CD4-positive, alpha-beta T cell treated with Interleukin-4 for 4 hours (primary cell): ENCODE data around the gene COBLL1.

Source experiments
- DNase-seq: peaks from one replicate; pipeline ENCODE4 v3.0.0-alpha.2; 2020

Gene COBLL1

DNA sequence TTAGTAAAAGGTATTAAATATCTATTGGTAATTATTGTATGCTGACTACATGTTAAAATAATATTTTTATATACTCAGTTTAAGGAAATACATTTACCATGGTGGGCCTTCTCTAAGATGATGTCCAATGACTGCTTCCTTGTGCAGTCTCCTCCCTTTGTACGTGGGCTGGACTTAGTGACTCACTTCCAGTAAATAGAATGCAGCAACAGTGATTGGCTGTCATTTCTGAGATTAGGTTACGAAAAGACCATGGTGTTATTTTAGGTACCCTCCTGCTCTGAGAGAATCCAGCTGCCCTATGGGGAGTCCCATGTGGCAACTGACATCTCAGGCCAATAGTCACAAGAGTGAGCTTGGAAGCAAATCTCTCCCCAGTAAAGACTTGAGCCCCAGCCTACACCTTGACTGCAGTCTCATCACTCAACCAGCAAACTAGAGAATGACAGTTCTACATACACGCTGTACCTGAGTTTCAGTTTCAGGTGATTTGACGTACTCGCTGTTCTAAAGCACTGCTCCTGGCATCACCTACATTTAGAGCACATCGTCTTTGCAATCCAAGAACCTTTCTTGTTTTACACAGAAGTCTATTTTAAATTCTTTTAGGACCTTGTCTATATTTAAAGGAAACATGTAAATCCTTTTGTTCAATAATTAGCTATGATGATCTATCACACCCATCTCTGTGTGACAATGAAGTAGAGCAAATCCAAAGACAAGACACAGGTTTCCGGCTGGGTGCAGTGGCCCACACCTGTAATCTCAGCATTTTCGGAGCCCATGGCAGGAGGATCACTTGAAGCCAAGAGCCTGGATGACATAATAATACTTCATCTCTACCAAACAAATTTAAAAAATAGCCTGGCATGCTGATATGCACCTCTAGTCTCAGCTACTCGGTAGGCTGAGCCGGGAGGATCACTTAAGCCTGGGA, 87.2 kb downstream of the COBLL1 start:
- no peak for DNase-seq

DNA sequence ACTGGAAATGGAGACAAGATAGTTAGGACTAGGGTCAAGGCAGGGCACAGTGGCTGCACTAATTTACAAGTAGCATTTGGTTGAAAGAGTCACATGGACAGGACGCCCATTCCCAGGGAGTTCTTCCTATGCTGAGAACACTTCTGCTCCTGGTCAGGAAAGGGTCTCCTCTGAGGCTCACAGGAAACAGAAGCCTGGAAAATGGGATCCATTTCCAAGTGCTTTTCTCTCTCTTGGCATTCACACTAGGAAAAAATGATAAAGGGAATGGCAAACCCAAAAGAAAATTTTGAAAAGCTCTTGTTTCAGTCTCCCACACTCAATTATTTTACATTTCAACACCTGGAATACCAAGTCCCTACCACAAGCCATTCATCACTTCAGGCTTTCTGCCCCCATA, 88.7 kb downstream of the COBLL1 start:
- no peak for DNase-seq

DNA sequence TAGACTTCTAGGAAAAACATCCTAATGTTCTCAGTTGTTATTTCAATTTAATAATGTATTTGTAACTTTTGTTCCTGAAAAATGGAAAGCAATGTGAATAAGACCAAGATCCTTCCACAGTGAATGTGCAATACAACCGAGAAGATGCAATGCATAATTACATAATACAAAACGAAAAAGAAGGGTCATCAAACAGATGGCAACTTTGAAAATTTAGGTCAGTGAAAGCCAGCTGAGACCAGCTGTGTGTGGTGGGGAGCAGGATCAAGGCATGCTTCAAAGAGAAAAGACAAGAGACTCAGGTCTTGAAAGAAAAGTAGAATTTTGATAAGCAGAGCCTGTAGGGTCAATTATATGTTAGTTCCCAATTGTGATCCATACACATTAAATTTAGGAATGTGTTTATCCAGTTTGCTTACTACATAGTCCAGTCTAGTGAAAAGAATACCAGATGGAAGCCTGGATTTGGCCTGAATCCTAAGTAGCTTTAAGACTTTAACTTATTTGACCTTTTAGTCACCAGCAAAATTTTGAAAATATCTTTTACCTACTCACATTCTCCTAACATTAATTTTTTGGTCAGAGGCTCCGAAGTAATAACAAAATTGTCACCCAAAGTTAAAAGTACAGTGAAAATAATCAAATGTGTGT, 93.7 kb downstream of the COBLL1 start:
- DNase-seq = no peak

DNA sequence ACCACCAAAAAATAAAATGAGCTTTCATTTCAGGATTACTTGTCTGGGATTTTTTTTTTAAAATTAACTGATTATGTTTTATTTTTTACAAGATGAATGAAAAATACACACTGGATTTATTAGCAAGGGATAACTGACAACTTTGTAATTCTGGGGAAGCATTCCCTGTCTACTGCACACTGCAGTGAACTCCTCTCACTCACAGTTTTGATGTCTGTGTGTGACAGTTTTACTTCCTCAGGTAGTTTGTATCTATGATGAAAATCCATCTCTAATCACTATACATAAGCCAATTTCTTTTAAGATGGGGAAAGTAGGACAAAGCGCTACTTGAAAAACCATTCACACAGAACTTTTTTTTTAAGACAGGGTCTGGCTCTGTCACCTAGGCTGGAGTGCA, 94.5 kb downstream of the COBLL1 start:
- DNase-seq = no peak

DNA sequence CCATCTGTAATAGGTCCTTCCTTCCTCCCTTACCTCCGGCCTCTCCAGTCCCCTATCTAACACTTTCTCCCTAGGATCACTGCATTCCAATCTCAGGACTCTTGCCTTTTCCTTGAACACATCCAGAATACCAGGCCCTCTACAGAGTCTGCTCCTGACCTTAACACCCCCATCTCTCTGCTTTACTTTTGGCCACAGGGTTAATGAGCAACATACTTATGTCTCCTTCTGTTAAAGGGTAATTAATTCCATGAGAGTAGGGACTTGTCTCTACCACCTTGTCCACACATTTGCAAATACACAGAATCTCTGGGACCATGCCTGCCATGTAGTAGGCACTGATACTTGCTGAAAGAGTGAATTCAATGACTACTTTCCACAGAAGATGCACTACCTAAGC, 94.9 kb downstream of the COBLL1 start:
- DNase-seq = no peak

DNA sequence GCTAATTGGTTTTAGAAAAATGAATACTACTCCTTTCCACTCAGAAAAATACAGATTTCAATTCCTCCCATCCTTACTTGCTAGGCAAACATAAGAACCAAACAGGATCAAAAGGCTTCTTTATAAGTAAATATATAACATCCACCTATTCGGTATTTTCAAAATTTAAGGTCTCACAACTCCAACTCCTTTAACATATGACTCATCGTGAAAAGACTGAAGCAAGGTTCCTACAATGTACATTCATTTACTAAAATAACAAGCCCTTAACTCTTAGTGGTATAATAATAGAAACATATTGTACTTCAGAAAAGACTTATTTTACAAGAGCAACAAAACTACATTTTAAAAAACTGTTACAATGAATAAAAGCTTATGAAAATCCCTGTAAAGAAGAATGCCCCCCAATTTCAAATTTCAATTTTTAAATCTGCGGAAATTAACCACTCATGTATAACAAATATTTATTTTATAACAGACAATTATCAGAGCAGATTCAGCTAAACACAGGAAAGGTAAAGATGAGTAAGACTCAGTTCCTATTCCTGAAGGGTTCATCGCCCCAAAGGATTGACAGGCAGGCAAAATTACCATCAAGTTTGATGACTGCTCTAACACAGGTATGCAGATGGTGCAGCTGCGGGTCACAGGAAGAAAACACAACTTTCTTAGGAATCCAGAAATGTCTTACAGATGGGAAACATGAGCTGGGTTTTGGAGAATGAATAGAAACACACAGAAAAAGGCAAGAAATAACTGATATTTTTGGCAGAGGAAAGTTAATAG, 96.4 kb downstream of the COBLL1 start:
- no peak for DNase-seq

DNA sequence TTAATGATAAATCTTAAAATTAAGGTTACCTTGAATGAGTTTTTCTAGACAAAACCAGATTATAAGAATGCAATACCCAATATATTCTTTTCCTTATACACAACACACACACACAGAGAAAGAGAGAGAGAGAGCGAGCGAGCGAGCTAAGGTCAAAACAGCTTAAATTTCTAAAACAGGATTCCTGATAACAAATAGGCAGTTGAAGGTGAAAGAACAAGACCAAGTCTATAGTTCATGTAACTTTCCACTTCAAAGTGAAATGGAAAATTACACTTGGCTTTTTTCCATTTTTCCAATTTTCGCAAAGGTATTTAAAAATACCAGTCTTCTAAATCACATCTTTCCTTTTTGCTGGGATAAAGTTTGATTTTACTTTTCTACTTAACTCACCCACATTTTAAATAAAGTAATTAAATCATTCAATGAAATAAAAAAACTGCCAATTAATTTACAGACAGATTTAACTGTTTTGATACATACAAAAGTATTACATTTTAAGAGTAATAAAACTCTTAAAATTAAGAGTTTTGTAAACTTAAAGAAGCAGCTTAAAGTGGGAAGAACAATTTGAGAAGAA, 98.8 kb downstream of the COBLL1 start:
- no peak for DNase-seq

DNA sequence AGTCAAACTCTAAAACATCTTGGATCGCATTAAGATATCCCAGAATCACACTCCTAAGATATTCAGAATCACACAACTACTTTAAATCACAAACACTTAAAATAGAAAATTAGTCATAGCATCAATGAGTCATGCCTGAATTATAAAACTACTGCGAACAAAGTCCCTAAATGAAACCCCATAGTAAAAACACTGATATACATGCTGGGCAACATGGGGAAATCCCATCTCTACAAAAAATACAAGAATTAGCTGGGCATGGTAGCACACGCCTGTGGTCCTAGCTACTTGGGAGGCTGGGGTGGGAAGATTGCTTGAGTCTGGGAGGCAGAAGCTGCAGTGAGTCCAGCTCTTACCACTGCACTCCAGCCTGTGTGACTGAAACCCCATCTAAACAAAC, 101.7 kb downstream of the COBLL1 start:
- DNase-seq = no peak

DNA sequence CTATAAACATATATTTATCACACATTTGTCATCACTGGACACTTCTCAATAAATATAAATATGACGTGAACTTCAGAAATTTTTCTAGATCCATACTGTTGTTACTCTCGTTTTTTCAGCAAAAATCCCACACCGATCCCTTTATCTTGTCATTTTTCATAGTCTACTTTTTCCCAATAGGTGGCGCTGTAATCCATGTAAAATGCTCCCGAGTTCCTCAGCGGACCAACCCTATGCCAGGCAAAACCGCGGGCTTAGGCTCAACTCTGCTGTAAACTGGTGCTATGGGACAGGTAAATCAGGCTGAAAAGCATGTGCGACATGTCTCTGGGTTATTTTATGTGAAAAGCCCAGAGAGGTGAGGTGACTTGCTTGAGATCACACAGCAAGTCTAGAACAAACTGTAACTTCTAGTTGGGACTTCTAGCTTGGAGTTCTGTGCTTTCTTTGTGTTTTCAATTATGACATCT, 104.0 kb downstream of the COBLL1 start:
- DNase-seq = peak; percentile 28

DNA sequence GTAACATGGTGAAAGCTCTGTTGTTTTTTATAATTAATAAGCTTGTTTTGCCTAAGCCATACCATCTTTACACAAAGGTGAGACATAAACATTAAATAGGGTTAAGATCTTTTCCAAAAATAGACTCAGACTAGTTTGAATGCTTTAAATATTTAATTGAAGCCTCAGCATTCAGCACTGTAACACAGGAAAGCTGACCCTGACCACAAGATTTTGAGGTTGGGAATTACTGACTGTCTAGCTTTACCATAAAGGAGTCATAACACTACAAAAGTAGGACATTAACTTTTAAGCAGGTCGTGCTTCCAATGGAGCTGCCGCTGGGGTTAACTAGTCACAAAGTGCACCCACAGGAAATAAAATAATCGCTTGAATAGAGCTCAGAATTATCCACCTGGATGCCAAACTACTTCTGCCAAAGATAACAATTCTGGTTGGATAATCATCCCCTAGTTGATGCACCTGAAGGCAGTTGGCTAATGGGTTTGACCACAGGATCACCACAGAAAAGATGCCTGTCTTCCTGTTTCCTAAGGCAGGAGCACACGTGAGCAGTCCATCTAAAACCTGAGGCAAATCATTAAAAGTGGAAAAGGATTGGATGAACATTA, 106.2 kb downstream of the COBLL1 start:
- no peak for DNase-seq

DNA sequence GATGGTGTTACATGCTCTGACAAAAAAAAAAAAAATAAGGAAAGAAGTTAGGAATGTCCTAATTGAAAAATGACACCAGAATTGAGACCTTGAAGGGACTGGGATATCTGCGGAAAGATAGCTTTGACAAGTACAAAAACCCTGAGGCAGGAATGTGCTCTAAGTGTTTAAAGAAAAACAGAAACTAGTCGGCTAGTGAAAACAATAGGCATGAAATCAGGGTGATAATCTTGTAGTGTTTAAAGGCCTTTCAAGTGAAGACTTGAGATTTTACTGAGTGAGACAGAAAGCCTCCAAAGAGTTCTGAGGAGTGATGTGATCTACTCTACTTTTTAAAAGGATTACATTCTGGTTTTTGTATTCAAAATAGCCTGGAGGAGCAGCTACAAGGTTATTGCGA, 107.4 kb downstream of the COBLL1 start:
- DNase-seq = no peak

DNA sequence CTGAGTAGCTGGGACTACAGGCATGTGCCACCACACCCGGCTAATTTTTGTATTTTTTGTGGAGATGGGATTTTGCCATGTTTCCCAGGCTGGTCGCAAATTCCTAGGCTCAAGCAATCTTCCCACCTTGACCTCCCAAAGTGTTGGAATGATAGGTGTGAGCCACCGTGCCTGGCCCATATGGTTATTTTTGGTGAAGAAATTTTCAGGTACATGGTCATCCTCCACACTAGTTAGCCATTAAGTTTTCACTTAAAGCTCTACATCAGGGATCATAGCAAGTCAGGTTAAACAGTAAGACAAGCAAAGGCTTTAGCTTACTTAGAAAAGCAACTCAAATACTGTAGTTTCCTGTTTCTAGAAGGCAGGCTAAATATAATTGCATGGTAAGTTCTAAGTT, 116.1 kb downstream of the COBLL1 start:
- DNase-seq = no peak

DNA sequence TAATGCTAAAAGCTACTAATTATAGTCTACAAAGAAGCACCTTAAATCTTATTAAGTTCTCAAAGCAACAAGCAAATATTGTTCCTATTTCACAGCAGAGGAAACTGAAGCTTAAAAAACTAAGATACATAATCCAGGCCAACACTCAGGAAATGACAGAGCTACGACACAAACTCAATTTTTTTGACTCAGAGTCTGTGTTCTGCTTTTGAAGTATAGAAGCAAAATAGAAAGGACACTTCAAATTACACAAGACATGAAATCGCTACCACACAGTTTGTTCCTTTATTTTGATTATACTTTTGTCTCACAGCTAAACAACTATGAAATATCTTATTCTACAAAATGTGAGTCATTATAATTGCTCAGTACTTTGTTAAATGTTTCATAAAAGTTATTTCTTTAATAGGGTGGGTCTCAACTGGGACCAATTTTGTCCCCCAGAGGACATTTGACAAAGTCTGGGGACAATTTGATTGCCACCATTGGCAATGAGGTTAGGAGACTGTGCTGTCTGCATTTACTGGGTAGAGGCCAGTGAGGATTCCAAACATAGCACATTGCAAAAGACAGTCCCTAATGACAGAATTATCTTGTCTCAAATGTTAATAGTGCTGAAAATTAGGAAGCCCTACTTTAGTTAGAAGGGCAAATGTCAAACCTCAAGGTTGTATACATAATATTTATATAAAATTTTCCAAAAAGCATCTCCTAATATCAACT, 118.8 kb downstream of the COBLL1 start:
- no peak for DNase-seq

DNA sequence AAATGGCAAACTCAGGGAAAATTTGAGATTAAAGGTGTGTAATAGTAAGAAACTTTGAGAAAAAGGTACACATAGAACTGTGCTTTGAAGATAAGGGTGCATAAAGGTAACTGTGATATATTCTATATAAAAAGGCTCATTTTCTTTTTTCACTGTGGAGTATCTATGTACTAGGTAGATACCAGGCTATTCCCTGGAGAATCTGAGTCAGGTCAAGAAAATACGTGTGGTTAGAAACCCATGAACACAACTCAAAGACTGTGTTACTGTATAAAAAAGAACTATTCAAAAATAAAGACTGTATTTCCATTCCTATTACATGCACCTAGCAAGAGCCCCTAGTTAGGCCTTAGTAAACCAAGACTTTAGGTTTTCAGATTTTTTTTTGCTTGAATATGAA, 120.2 kb downstream of the COBLL1 start:
- no peak for DNase-seq

DNA sequence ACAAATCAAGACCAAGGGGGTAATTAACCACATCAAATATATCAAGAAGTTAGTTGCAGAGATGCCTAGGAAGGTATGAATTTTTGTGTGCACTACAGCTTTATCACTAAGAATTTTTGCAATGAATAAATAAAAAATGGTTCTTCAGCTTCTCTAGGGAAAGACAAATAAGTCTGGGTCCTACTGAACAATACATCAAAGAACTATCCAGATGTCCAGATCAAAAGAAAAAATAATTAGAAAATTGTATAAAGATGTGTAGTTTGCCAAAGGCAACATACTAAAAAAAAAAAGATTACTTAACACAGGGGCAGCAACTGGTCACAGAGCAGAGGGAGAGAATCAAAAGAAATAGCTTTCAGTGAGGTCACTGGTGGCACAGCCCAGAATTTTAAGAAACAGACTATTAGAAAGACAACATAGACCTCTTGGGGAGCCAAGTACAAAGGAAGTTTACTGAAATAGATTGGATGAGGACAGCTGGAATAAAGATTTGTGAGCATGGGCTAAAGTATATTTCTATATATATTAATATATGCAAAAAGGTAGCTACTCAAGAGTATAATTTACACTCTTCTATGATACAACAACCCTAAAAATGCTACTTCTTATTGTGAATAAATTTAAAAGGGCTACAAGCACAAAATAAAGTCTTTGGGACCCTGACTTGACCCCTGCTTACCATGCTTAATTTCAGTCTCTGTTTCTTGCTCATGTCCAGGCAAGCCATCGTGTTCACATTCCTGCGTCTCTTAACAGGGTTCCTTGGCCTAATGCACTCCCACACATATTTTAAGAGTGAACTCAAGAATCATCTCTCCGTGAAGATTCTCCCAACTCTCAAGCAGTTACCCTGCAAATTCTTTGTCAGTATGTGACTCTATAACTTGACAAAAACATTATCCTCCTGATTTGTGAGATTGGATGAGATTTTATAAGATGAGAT, 121.4 kb downstream of the COBLL1 start:
- no peak for DNase-seq

DNA sequence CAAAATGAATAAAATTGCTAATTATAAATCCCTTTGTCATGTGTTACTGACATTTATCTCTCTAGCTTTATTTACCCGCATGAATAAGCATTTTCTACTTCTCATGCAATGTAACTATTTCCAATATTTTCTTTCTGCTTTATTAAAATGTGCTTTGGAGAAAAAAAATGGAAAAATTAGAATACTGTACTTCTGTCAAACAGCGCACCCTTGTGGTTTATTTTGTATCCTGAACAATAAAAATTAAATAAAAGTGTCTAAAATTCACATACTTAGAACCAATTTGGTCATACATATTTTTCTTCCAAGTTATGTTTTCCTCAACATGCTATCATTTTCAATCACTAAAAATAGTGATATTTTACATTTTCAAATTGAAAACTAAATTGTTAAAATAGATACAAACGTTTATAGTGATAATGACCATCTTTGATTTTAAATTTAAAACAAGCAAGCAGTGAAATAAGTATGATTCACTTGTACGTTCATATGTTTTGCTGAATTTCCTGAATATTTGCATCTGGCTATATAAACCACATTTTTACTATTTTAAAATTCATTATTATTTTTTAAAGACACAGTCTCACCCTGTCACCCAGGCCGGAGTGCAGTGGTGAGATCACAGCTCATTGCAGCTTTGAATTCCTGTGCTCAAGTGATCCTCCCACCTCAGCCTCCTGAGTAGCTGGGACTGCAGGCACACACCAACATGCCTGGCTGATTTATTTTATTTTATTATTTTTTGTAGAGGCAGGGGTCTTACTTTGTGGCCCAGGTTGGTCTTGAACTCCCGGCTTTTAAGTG, 124.4 kb downstream of the COBLL1 start:
- peak; percentile 16 for DNase-seq

DNA sequence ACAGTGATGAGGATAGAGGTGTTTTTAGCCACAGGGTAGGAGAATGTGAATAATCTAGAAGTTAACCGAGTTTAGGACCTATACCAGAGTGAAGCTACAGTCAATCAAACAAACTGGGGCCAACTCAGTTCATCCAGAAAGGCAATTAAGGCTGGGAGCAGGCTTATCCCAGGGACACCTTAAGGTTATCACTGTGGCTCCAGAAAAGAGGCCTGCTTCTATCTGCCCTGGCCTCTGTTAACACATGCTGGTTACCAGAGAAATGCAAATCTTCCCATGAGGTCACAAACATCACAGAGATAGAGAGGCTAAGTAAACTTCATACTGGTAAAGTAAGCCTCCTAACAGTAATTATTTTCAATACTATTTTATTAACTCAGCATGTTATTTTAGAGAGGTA, 127.2 kb downstream of the COBLL1 start:
- no peak for DNase-seq

DNA sequence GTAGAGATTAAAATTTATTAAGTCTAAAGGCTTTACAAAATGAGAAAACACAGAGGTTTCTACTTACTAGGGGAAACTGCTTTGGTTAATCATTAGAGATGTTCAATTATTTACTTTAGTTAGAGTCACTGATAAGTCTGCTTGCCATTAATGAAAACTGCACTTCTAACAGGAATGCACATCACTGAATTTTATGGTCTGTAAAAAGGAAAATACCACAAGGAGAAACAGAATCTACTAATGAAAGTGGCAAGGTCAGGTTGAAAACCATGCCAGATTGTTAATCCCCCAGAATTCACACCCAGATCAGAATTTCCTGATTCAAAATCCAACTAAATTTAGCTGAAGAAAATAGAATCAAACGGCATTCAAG, 129.9 kb downstream of the COBLL1 start:
- no peak for DNase-seq

DNA sequence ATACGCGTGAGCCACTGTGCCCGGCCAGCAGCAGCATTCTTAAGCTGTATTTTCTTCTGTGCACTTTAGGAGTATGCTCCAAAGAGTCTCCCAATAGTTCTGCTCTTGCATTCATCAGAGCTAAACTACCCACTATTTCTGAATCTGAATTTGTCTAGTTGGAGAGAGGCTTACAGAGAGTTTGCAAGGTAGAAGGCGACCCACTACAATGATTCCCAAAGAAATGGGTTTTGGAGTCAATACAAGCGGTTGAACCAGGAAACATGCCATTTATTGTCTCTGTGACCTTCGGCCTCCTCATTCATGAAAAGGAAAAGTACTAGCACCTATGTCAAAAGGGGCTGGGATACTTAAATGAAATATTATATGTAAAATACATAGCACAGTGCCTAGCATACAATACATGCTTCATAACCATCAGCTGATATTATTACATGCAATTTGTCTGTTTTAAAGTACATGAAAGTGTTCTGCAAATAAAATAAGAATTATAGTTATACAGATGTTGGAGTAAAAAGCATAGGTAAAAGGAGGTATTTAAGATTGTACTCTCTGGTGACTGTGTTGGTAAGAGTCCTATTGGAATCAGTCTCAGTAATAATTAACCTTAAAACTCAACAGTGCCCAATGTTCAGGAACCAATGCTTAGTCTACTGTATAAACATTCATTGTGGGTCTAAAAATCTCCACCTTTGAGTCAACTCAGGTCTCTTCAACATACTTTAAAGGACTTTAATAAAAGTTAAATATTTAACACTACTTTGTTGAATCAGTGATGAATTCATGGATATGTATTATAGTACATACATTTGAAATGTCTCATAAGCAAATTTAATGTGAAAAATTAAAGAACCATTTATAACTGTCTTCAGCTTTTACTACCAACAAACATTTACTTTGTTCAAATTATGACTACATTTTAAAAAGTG, 130.5 kb downstream of the COBLL1 start:
- no peak for DNase-seq
